Gastrocnemius medialis (tissue), 4 donors: ENCODE data around the gene TAF1D.

ENCODE experiments used
- CTCF ChIP-seq, 5 experiments: fragments of 450-650 bp in 3 of 5; fragments of 200-600 bp in 2 of 5; sonication (generic) in 2 of 5; IDR thresholded peaks in 4 of 5; conservative IDR thresholded peaks in 1 of 5; 1 replicate in 4 of 5; 2 replicates in 1 of 5; pipeline ENCODE4 v1.5.1; 2016 to 2019; ENCODE audit warnings: antibody characterized with exemption in 5 of 5, mild to moderate bottlenecking in 3 of 5, moderate library complexity in 3 of 5
- POLR2A ChIP-seq, 2 donors: fragments of 450-650 bp; IDR thresholded peaks; one replicate each; pipeline ENCODE4 v1.6.1; 2017; ENCODE audit warnings: antibody characterized with exemption in 2 of 2, mild to moderate bottlenecking in 2 of 2, moderate library complexity in 2 of 2

GRCh38 chr11:93700830-93701229 lies 40.5 kb downstream of the TAF1D start:
- TF ChIP-seq CTCF (IDR thresholded peaks at IDR 0.05 in 4 of 5, conservative IDR thresholded peaks at IDR 0.05 in 1 of 5) (no peak), POLR2A (IDR thresholded peaks at IDR 0.05) (no peak)
